Muscle of arm (tissue), 14 donors: ENCODE results near the gene TAS2R10. TPM values are rescaled to one million over a fixed set of nuclear protein-coding genes. Genes with fewer than 3 reads are reported as not detected.

ENCODE experiments used
- DNase-seq: peaks from one replicate; pipeline ENCODE4 v3.0.0-alpha.2; 2013
- long read RNA-seq, 11 donors: transcript quantifications; one replicate each; lab custom pipeline, GENCODE V29; 2026
- polyA plus RNA-seq, 12 donors: library from polyadenylated mRNA; unstranded; fragments of 120-200 nt; gene quantifications; one replicate each; pipeline ENCODE4 v1.2.1, GENCODE V29; 2013; ENCODE audit not compliant: insufficient read length in 12 of 12

TAS2R10 gene, protein sequence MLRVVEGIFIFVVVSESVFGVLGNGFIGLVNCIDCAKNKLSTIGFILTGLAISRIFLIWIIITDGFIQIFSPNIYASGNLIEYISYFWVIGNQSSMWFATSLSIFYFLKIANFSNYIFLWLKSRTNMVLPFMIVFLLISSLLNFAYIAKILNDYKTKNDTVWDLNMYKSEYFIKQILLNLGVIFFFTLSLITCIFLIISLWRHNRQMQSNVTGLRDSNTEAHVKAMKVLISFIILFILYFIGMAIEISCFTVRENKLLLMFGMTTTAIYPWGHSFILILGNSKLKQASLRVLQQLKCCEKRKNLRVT
- polyA plus RNA-seq: 1 to 10 TPM in 6 of 12 donors, under 1 TPM in 4, not detected in 2; 0.26 to 2.0 (median 1.1) TPM
- long read RNA-seq, donor 1, partial matches to known transcripts: 0 of 1 reads
- long read RNA-seq, donor 1, other reads (novel, unspliced or antisense): 0 of 1 reads
- long read RNA-seq, donor 2, partial matches to known transcripts: 0 of 1 reads
- long read RNA-seq, donor 2, other reads (novel, unspliced or antisense): 0 of 1 reads
- long read RNA-seq, donor 3: 0 reads
- long read RNA-seq, donor 4, partial matches to known transcripts: 0 of 2 reads
- long read RNA-seq, donor 4, other reads (novel, unspliced or antisense): 0 of 2 reads
- long read RNA-seq, donor 5: 0 reads
- long read RNA-seq, donor 6: 0 reads
- long read RNA-seq, donor 7: 0 reads
- long read RNA-seq, donor 8, partial matches to known transcripts: 0 of 2 reads
- long read RNA-seq, donor 8, other reads (novel, unspliced or antisense): 0 of 2 reads
- long read RNA-seq, donor 9: 0 reads
- long read RNA-seq, donor 10: 0 reads
- long read RNA-seq, donor 11, partial matches to known transcripts: 0 of 2 reads
- long read RNA-seq, donor 11, other reads (novel, unspliced or antisense): 0 of 2 reads

GRCh38 chr12:10826258-10826657 is at the start of gene TAS2R10:
TAS2R10 (minus strand) TSS chr12:10826358; CDS start chr12:10826269, 89 bp downstream.
- no peak for DNase-seq

DNA sequence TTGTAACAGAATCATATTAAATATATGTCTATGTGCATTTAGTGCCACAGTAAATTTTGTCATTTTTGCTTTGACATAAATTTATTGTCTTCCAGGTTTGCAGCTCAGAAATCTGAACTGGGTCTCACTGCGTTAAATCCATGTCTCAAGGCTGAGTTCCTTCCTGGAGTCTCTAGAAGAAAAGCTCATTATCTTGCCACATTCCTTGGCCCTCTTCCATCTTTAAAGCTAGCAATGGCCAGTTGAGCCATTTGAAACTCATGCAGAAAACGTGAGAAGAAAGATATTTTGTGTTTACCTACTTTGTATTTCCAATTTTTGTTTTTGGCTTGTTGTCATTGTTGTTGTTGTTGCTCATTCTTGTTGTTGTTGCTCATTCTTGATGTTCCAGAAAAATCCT is 47.2 kb upstream of the TAS2R10 start:
- no peak for DNase-seq

GRCh38 chr12:10867381-10867780 is 41.2 kb upstream of the TAS2R10 start:
- DNase-seq: no peak

DNA sequence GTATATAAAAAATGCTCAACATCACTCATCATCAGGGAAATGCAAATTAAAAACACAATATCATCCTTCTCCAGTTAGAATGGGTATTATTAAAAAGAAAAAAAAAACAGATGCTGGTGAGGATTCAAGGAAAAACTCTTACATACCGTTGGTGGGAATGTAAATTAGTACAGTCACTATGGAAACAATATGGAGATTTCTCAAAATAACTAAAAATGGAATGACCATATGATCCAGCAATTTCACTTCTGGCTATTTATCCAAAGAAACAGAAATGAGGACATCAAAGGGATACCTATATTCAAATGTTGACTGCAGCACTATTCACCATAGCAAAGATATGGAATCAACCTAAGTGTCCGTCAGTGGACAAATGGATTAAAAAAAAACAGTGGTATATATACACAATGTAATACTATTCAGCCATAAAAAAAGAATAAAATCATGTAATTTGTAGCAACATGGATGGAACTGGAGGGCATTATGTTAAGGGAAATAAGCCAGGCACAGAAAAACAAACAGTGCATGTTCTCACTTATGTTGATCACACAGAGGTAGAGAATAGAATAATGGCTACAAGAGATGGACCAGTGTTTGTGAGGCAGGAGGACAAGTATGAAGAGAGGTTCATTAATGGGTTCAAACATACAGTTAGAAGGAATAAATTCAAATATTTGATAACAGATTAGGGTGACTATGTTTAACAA is 37.5 kb upstream of the TAS2R10 start:
- no peak for DNase-seq

DNA sequence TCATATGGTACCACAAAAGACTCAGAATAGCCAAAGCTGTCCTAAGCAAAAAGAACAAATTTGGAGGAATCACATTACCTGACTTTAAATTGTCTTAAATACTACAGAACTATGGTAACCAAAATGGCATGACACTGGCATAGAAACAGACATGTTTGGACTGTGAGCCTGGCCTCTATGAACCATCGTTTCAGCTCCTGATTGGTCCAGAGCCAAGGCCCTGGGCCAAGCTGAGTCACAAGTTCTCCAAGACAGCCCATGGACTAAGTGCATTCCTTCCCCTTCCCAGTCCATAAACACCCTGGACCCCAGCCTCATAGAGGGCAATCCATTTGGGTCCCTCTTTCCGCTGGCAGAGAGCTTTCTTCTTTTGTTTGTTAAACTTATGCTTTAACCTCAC is 35.2 kb upstream of the TAS2R10 start:
- no peak for DNase-seq

DNA sequence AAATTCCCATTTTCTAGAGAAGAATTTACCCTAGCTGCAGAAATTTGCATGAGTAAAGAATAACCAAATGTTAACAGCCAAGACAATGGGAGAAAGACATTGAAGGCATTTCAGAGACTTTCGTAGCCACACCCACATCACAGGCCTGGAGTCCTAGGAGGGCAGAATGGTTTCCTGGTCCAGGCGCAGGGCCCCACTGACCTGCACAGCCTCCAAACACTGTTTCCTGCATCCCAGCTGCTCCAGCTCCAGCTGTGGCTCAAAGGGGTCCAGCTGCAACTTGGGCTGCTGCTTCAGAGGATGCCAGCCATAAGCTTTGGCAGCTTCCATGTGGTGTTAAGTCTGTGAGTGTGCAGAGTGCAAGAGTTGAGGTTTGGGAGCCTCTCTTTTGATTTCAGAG is 29.6 kb upstream of the TAS2R10 start:
- DNase-seq: no peak

- no peak for DNase-seq
Observed at GRCh38 chr12:10853776-10854175, 27.6 kb upstream of the TAS2R10 start.

DNA sequence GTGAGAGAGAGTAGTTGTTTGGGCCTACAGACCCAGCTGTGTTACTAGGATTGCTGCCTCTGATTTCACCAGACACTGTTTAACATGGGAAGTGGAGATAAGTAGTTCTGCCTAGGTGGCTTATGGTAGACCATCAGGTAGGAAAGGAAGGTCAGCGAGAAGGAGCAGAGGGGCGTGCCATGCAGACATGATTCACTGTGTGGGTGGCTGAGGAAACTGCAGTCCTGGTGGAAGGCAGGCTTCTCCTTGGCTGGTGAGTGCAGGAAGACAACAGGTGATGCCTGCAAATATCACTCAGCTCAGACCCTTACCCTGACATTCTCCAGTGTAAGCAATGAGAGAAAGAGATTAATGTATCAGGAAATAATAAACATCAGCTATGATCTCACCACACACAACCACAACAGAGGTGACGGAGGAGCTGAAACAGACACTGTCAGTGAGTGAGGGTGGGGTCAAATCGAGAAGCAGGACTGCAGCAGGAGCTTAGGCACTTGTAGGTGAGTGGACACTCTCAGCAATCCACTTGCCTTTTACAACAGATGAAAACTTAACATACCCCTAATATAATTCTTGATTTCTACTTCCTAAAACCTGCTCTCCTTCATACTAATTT is 25.2 kb upstream of the TAS2R10 start:
- no peak for DNase-seq

DNA sequence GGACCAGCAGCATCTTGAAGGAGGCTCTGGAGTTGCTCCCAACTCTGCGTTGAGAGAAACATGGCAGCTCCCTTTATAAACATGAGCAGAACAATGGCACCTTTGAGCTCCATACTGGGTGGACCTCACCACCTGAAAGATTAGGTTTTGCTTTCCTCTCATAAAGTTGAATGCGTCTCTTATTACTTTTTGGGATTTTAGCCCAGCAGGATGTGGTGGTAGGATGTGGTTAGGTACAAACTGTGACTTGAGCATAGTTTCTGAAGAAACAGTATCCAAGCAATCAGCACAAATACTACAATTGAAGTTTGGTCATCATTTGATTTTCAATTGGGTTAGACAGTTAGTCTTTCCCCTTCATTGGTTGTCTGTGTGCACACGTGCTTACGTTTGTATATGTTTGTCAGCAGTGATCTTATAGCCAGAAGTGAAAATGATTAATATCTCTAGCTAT is 23.3 kb upstream of the TAS2R10 start, which contains the start of gene PRR4:
TSS of gene PRR4 (minus strand) at position 51 of the 454 bp plus-strand sequence. CDS start at position 13, 38 bp downstream.
- no peak for DNase-seq

GRCh38 chr12:10847744-10848143 is 21.6 kb upstream of the TAS2R10 start:
- no peak for DNase-seq

DNA sequence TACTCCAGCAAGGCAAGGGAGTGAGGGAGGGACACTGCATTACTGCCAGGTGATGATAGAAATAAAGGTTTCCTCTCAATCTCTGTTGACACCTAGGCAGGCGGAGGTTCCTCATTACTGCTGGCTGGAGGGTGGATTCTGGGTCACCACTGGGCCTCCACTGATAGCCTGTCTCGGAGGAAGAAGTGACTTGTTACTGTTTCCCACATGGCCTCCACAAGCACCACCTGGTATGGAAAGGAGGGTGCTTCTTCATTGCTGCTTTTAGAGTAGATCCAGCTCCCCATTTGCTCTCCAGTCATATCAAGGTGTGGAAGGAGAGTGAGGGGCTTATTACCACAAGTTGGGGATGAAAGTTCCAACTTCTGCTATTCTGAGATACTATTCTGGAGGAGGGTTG is 16.7 kb upstream of the TAS2R10 start:
- DNase-seq: no peak

DNA sequence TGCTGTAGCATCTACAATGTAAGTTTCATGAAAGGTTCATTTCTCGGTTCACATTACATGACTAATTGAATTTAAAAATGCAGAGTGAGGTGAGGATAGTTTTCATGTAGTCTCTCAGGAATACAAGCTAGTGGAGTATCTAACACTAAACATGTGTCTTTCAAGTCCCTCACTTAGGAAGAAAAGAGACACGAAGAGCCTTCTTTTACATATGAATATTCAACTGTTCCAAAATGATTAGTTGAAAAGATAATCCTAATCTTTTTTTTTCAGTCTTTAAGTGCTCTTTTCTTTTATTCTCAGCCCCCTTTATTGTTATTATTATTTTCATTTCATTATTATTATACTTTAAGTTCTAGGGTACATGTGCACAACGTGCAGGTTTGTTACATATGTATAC is 12.3 kb upstream of the TAS2R10 start:
- no peak for DNase-seq

DNA sequence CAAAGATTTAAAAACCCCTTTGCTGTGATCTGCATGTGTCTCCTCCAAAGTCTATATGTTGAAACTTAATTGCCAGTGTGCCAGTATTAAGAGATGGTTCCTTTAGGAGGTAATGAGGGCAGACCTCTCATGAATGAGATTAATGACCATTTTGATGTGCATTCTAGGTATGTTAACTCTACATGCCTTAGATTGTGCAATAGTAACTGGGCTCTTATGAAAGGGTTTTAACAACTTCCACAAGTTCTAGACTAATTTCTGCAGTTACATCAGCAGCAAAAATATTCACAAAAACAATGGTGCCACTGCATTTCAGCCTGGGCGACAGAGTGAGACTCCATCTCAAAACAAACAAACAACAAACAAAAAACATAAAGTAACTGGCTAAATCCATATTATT is 3.8 kb upstream of the TAS2R10 start:
- no peak for DNase-seq

GRCh38 chr12:10824957-10825356 is 1.2 kb downstream of the TAS2R10 start:
- no peak for DNase-seq

DNA sequence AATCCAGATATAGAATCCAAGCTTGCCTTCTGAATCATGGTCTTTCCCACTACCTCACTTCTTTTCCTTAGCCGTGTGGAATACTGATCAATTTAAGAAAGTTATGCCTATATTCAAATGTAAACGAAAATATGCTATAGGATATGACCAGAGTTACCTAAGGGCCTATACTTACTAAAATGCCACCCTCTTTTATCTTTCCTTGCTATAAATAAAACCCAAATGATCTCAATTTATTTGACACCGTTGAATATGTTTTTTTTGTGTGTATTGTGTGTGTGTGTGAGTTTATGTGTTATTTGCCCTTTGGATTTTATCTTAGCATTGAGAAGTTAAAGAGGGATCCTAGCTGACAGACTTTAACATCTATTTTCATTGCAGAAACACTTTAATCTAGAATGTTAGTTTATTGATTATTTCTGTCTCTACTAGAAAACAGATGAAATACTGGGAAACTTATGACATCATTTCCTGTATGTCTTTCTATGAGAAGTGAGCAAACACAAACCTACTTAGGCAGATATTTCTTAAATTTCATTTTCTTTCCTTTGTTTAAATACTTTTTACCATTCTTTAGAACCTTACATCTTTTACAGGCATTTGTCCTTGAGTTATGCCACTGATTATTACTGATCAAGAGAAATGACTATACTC is 14.1 kb downstream of the TAS2R10 start:
- DNase-seq: no peak

DNA sequence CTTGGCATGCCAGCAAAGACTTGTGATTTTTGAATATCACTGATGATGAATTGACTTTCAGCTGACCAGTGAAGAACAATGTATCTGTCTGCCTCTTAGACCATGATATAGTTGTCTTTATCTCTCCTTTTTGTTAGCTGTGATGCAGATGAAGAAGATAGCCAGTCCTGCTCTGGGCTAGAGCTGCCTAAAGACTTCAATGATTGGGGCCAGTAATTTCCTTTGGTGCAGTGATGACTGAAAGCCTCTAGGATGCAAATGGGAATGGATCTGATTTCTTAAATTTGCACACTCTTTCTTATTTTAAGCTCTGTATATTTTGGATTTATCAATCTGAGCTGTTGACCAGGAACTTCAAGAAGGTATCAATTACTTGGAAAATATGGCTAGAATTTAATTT is 16.1 kb downstream of the TAS2R10 start, which contains the start of gene TAS2R9:
TSS of gene TAS2R9 (minus strand) at position 101 of the 400 bp plus-strand sequence. CDS start at position 8, 93 bp downstream.
- DNase-seq: no peak

- DNase-seq: no peak
Observed at GRCh38 chr12:10807186-10807585, 19.0 kb downstream of the TAS2R10 start, which contains the start of gene TAS2R8. TAS2R8 (minus strand) TSS chr12:10807286; CDS start chr12:10806980, 306 bp downstream.

GRCh38 chr12:10802587-10802986 is 23.6 kb downstream of the TAS2R10 start, which contains the start of gene TAS2R7:
TAS2R7 (minus strand) TSS chr12:10802627; CDS start chr12:10802570, 57 bp downstream.
- DNase-seq: no peak

GRCh38 chr12:10801741-10802140 is 24.4 kb downstream of the TAS2R10 start:
- no peak for DNase-seq

DNA sequence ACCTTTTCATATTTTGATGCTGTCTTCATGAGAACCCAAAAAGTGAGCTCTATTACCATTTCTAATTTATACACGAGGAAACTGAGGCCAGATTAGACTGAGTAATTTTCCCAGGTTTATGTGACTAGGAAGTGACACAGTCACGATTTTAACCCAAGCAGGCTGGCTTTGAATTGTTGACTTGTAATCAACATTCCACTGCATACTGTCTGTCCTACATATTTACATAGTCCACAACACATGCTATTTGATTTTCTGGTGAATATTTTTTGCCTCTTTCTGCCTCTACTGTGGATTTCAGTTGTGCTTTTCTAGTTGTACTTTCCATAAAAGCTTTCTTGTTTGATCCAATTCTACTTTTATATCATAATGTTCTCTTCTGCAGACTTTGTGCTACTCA is 31.9 kb downstream of the TAS2R10 start:
- no peak for DNase-seq
